CD4-positive, alpha-beta T cell treated with Interleukin-1 beta for 1 hour (primary cell): ENCODE measurements around the gene CDH4.

Experiments used
- DNase-seq, 2 donors: peaks; one replicate each; pipeline ENCODE4 v3.0.0-alpha.2; 2020 to 2022

CDH4 gene

DNA sequence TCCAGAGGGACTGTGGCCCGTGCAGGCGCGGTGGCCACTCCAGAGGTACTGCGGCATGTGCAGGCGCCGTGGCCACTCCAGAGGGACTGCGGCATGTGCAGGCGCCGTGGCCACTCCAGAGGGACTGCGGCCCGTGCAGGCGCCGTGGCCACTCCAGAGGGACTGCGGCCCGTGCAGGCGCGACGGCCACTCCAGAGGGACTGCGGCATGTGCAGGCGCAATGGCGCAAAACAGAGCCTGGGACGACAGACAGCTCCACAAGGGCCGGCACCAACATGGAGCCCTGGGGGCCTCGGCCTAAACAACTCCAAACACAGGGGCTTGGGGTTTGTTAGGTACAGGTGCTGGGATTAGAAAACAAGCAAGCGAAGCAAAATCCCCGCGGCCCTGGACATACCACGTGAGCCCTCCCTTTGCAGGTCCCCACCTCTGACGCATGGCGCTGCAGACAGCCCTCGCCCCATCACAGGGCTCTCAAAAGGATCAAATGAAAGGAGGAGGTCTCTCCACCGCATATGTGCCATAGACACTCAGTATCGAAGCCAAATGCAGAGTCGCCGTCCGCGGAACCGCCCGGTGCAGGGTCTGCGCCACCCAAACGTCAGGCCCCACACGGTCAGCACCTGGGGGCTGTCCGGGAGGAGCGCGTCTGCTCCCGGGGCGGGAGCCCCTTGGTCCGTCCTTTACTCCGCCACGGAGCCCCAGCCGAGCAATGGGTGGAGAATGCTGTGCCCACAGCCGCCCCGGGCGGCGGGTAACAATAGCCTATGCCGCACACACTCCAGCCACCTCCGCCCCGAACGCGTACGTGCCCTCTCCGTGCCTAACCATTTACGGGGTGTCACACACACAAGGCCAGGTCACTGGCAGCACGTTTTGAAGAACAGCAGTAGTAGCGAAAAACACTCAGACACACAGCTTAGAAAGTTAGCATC is 727.9 kb downstream of the CDH4 start:
- DNase-seq: no peak

DNA sequence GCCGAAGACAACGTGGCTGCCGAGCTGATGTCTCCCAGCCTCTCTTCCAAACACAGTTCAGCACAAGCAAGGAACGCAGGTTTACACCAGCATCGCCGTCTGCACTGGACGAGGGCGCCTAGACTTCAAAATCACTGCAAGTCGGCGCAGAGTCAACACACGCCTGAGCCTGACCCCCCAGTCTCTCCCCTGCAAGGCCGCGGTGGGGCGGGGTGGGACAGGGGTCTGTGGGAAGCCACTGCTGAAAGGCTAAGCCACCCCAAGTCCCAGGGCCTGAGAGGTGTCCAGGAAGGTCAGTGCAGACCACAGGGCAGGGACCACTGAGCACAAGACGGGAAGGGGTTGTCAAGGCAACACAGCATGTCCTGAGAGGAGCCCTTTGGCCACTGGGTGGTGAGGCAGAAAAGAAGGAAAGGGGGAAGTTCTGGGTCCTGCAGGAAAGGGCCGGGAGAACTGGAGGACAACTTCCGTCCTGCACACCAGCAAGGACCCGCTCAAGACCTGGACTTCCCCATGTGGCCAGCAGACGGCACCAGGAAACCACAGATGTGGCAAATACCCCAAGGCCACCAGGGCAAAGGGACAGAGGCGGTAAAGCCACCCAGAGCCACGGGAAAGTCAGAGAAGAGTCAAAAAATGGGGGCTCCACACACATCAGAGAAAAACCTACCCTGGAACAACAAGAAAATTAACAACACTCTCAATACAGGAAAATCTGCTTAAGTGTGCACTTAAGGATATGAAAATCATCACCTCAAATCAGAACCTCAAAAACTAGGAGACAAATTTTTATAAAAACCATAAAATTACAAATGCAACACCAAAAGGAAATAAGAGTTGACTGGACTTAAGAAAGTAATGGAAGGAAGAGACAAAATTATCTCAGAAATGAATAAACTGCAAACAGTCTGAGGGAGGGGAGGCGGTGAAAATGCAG is 728.9 kb downstream of the CDH4 start:
- DNase-seq: peak in 1 of 2 donors; percentile 29

DNA sequence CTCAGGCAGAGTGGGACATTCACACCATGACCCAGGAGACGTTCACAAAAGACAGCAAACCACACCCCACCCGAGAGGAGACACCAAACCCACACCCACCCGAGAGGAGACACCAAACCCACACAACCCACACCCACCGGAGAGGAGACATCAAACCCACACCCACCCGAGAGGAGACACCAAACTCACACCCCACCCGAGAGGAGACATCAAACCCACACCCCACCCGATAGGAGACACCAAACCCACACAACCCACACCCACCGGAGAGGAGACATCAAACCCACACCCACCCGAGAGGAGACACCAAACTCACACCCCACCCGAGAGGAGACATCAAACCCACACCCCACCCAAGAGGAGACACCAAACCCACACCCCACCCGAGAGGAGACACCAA is 729.6 kb downstream of the CDH4 start:
- peak in 1 of 2 donors; percentile 30 for DNase-seq

GRCh38 chr20:61982191-61982950 is 730.3 kb downstream of the CDH4 start:
- peak; percentile 12 to 30 for DNase-seq

DNA sequence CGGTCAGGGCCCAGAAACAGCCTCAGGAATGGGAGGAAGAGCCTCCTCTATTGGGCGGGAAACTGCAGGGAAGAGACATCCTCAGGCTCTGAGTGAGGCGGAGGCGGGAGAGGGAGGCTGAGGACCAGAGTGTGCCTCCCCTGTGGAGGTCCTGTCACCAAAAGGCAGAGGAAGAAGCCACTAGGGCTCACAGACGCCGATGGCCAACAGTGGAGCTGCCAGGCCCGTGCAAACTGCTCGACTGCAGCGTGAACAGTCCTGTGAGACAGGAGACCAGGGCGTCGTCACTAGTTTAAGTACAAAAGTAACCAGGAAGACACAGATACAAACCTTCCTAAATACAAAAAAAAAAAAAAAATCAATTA is 730.9 kb downstream of the CDH4 start:
- no peak for DNase-seq

DNA sequence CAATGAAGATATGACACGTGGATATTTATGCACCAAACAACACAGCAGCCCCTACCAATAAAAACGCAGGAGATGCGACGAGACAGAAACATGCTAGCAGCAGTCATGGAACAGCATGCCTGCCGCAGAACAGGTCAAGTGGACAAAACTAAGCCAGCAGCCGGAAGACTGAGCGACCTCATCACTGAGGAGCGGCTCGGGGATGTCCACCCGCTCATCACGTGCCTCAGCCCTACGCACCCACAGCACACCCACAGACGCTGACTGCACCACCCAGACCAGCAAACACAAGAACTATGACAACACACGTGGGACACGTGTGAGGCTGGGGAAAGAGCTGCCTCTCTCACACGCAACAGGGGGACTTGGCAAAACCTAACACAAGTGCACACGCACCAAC is 731.9 kb downstream of the CDH4 start:
- DNase-seq: no peak

GRCh38 chr20:61984431-61984830 is 732.4 kb downstream of the CDH4 start:
- peak in 1 of 2 donors; percentile 24 for DNase-seq

DNA sequence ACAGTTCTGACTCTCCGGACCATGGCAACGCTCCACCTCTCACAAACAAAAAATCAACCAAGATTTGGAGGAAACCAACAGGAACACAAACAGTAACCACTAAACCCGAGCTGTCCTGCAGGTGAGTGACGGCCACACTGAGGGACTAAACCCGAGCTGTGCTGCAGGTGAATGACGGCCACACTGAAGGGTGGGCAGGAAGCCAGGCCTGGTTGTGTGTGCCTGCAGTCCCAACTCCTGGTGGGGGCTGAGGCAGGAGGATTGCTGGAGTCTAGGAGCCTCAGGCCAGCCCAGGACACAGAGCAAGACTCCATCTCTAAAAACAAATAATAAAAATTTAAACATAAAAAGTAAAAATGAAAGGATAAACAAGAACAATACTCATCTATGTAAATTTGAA is 733.0 kb downstream of the CDH4 start:
- no peak for DNase-seq

DNA sequence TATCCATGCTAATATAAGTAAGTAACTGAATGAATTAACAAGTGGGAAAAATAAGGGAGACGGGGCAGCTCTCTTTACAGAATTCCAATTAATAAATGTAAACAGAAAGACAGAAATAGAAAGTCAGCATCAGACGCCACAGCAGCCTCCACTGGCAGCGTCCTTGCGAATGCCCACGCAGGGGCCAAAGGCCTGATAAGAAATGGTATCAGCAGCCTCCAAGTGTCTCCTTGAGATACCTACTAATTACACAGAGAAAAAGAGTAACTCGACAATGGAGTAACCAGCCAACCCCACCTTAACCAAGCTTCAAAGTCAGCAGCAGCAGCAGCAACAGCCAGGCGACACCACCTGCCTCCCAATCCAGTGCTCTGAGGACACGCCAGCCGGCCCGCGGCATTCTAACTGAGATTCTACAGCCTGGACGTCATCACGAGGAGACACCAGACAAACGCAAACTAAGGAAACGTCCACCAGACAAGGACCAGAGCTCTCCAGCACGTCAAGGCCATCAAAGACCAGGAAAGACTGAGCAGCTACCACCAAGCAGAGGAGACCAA is 734.8 kb downstream of the CDH4 start:
- no peak for DNase-seq

- no peak for DNase-seq
Observed at GRCh38 chr20:61988665-61989064, 736.6 kb downstream of the CDH4 start.

DNA sequence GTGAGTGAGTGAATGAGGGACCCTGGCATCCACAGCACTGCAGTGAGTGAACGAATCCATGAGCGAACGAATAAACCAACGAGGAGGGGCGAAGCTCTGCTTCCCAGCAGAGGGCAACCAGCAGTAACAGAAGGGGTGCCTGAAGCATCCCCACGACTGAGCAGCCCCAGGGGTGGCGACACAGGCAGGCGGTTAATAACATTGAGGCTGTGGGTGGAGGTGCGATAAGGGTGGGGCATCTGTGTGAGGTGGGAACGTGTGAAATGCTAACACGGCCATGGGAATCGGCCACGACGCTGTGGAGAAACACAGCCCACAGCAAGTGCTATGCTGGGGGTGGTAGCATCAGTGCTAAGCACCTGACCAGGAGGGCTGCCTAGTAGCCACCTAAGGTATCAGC is 737.7 kb downstream of the CDH4 start:
- peak; percentile 25 to 32 for DNase-seq
